ENCODE data around the gene CNTFR. TPM values are rescaled to one million over a fixed set of nuclear protein-coding genes. Genes with fewer than 3 reads are reported as not detected.
A peak's percentile ranks its signal among the peaks of the same experiment; 100 is the strongest.

CNTFR gene
- total RNA-seq, 1 donor from 2014 or later, result 7.5 TPM

GRCh38 chr9:34505370-34506120 is 84.0 kb downstream of the CNTFR start:
- DNase-seq, result peak; percentile 4

GRCh38 chr9:34503406-34503805 is 86.1 kb downstream of the CNTFR start:
- no peak for DNase-seq

GRCh38 chr9:34502891-34503290 is 86.6 kb downstream of the CNTFR start:
- DNase-seq, result no peak

DNA sequence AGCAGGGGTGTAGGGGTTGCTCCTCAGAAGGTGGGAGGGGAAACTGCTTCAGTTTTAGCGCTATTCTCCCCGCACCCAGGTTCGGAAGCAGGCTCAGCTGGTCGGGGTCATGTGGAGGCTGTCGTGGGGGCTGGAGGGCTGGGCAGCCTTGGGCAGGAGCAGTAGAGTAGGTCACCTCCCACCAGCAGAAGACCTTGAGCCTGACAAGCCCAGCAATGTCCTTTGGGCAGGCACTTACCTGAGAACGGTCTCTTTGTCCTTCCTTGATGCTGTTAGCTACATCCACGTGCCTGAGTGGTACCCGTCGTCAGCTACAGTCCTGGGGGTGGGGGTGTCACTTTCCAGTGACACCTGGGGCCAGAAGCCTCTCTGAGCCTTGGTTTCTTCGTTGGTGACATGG is 87.1 kb downstream of the CNTFR start:
- no peak for DNase-seq

DNA sequence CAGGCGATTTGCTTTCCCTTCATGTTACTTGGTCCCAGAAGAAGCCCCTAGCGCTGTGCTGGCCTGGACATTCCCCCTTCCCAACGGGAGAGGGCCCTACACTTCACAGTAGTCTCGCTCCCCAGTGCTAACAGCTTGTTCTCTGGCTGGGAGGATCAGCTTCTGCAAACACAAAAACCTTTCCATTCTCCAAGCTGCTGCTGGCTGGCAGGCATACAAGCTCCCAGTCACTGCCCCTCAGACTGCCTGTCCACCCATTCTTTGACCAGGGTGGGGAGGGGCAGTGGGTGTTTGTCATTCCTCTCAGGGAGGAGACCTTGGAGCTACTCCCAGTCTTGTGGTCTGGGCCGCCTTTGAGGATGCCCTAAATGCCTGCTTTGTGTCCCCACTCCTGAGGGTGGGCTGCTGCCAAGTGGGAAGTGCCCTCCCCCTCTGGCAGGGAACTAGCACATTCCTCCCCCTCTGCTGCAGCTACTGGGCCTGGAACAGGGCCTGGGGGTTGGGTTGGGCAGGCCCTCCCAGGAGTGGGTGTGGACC is 87.6 kb downstream of the CNTFR start:
- peak; percentile 65 for DNase-seq

Other genes with a start within 250 kb of the CNTFR start
- gene MYORG, start 212.8 kb downstream of the CNTFR start, total RNA-seq, result 2.6 TPM
- 4.6 TPM for gene FAM219A, start 131.2 kb downstream of the CNTFR start, total RNA-seq
- gene DNAI1, start 130.9 kb downstream of the CNTFR start, total RNA-seq, result 0.20 TPM
- 3.3 TPM for gene ENHO, start 66.7 kb downstream of the CNTFR start, total RNA-seq
- gene RPP25L, start 22.4 kb upstream of the CNTFR start, total RNA-seq, result 10.4 TPM
- gene DCTN3, start 30.8 kb upstream of the CNTFR start, total RNA-seq, result 60.6 TPM
- not detected for gene ARID3C, start 39.3 kb upstream of the CNTFR start, total RNA-seq
- 26.1 TPM for gene SIGMAR1, start 48.1 kb upstream of the CNTFR start, total RNA-seq
- 44.2 TPM for gene GALT, start 57.0 kb upstream of the CNTFR start, total RNA-seq
- gene IL11RA, start 62.5 kb upstream of the CNTFR start, total RNA-seq, result 77.3 TPM
- gene CCL27, start 72.9 kb upstream of the CNTFR start, total RNA-seq, result 7.6 TPM
- 0.39 TPM for gene CCL19, start 101.6 kb upstream of the CNTFR start, total RNA-seq
- gene CCL21, start 120.4 kb upstream of the CNTFR start, total RNA-seq, result 11.9 TPM